Ovary (tissue), 3 donors: ENCODE results near the gene UBE2QL1.

Experiments used
- CTCF ChIP-seq, 3 donors: fragments of 450-650 bp in 2 of 3; fragments of 200-600 bp in 1 of 3; IDR thresholded peaks; one replicate each; pipeline versions ENCODE4 v1.5.1 to v1.8.0; 2016 to 2022; ENCODE audit warnings: antibody characterized with exemption in 3 of 3, mild to moderate bottlenecking in 1 of 3
- EP300 ChIP-seq: sonication (generic); formaldehyde crosslinking; IDR thresholded peaks from one replicate; pipeline ENCODE4 v1.6.1; 2017; ENCODE audit warnings: antibody characterized with exemption
- donor health status: DM: no; HTN: no; CAD: no.

- TF ChIP-seq CTCF (IDR thresholded peaks at IDR 0.05) (no peak), EP300 (no peak)
Observed at GRCh38 chr5:6490246-6490645, 41.6 kb downstream of the UBE2QL1 start.
